ENCODE measurements around the gene RASSF1.

The RASSF1 gene

GRCh38 chr3:50300681-50301254 lies 39.9 kb downstream of the RASSF1 start:
- peak overlapping the region; percentile 90; the same call in 1 of the 2 replicates for H3K27ac ChIP-seq
- no peak for TF ChIP-seq CTCF (conservative IDR thresholded peaks at IDR 0.05)

- H3K27ac ChIP-seq: peak overlapping the region; percentile 90
- no peak for TF ChIP-seq CTCF (conservative IDR thresholded peaks at IDR 0.05)
Measured at GRCh38 chr3:50299929-50300680, 40.5 kb downstream of the RASSF1 start.

GRCh38 chr3:50299638-50299928 lies 41.1 kb downstream of the RASSF1 start:
- peak overlapping the region; percentile 90 for H3K27ac ChIP-seq
- TF ChIP-seq CTCF (conservative IDR thresholded peaks at IDR 0.05): no peak

GRCh38 chr3:50298836-50299637 lies 41.6 kb downstream of the RASSF1 start, which contains the start of the genes HYAL3 and NAA80:
Gene HYAL3 (minus strand): TSS chr3:50299405. CDS start chr3:50295602, 3,803 bp downstream.
Gene NAA80 (minus strand): TSS chr3:50299405. CDS start chr3:50297463, 1,942 bp downstream.
- H3K27ac ChIP-seq: peak within 1 kb of the TSS; percentile 90
- TF ChIP-seq CTCF (conservative IDR thresholded peaks at IDR 0.05): peak; percentile 55

- TF ChIP-seq CTCF (conservative IDR thresholded peaks at IDR 0.05): 0 out of 2 replicates have a peak, but pooled peaks have one; percentile 11
Measured at GRCh38 chr3:50297896-50298725, 42.5 kb downstream of the RASSF1 start.

GRCh38 chr3:50297384-50297775 lies 43.3 kb downstream of the RASSF1 start:
- TF ChIP-seq CTCF (conservative IDR thresholded peaks at IDR 0.05): no peak
- H3K27ac ChIP-seq: no peak overlapping the region; the same call in 1 of the 2 replicates

More at GRCh38 chr3:50297896-50298725, 42.5 kb downstream of the RASSF1 start:
- H3K27ac ChIP-seq: peak overlapping the region; percentile 90

Measured in VCaP (cell line).